ENCODE results near the gene EMC1. TPM values are rescaled to one million over a fixed set of nuclear protein-coding genes. Genes with fewer than 3 reads are reported as not detected.
"Not testable (repeated sequence)": the region's sequence is repeated elsewhere in the genome, so short reads cannot be mapped to it uniquely, and the experiment has no call there.

The EMC1 gene
- total and polyA plus RNA-seq, 2 donors, result 23.2 to 37.4 TPM

GRCh38 chr1:19273106-19273843 is 22.0 kb upstream of the EMC1 start:
- Histone ChIP-seq H3K36me3 (ENCODE audit: insufficient read depth) (no peaks in the 10 kb centered on the region), H3K4me1 (ENCODE audit: insufficient read depth) (no peaks in the 10 kb centered on the region), H3K4me3 (ENCODE audit: low read depth, low read length) (no peak overlapping the region), H3K27ac (ENCODE audit: low read depth) (no peak overlapping the region)
- no peak for DNase-seq (ENCODE audit: extremely low spot score)
- 88% methylated on average over 22 of the region's 22 CpGs for WGBS

DNA sequence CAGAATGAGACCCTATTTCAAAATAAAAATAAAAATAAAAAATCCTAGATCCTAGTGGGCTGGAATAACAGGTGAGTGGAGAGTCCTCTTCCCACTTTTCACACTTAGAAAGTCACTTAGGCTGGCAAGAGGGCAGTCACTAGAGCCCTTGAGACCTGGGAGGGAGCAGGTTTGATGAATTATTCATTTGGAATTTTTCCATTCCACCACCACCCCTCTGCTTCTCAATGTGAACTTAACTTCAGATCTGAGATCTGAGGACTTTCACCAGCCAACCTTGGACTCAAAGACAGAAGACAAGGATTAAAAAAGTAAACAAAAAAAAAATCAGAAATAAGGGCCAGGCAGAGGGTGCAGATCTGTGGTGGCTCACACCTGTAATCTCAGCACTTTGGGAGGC is 20.7 kb upstream of the EMC1 start:
- H3K4me1 ChIP-seq (ENCODE audit: insufficient read depth), result no peaks in the 10 kb centered on the region
- no peak overlapping the region for H3K27ac ChIP-seq (ENCODE audit: low read depth)
- H3K4me3 ChIP-seq (ENCODE audit: low read depth, low read length), result no peak overlapping the region
- DNase-seq (ENCODE audit: extremely low spot score), result no peak
- H3K36me3 ChIP-seq (ENCODE audit: insufficient read depth), result no peaks in the 10 kb centered on the region

GRCh38 chr1:19270343-19270730 is 19.0 kb upstream of the EMC1 start:
- 93% methylated on average over 6 of the region's 6 CpGs for WGBS

GRCh38 chr1:19269427-19270342 is 18.4 kb upstream of the EMC1 start:
- 68% methylated on average over 9 of the region's 9 CpGs for whole genome bisulfite sequencing
- not testable (repeated sequence) for H3K4me3 ChIP-seq (ENCODE audit: low read depth, low read length); DNase-seq (ENCODE audit: extremely low spot score); H3K36me3 ChIP-seq (ENCODE audit: insufficient read depth); H3K27ac ChIP-seq (ENCODE audit: low read depth); H3K4me1 ChIP-seq (ENCODE audit: insufficient read depth)

More at GRCh38 chr1:19270343-19270730, 19.0 kb upstream of the EMC1 start:
- H3K27ac ChIP-seq (ENCODE audit: low read depth); H3K36me3 ChIP-seq (ENCODE audit: insufficient read depth); H3K4me1 ChIP-seq (ENCODE audit: insufficient read depth); DNase-seq (ENCODE audit: extremely low spot score); H3K4me3 ChIP-seq (ENCODE audit: low read depth, low read length): not testable (repeated sequence)

GRCh38 chr1:19268445-19268844 is 17.1 kb upstream of the EMC1 start:
- no peaks in the 10 kb centered on the region for H3K36me3 ChIP-seq (ENCODE audit: insufficient read depth)
- H3K4me1 ChIP-seq (ENCODE audit: insufficient read depth), result no peaks in the 10 kb centered on the region
- no peak overlapping the region for H3K27ac ChIP-seq (ENCODE audit: low read depth)
- WGBS, result 87% methylated on average over 11 of the region's 11 CpGs
- no peak overlapping the region for H3K4me3 ChIP-seq (ENCODE audit: low read depth, low read length)
- no peak for DNase-seq (ENCODE audit: extremely low spot score)

DNA sequence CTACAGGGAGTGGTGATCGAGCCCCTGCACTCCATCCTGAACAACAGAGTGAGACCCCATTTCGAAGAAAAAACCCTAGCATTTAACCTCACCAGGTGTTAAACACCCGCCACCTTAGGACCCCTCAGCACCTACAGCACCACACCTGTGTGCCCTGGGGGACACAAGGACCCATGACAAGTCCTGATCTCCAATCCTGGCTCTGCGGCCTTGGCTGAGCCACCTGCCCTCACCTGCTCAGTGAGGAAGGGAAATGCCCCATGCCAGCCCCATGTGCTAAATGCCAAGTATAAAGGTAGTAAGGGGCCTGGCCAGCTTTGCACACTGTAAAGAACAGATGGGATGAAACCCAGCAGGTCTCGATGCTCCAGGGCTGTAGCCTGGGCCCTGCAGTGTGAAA is 11.4 kb upstream of the EMC1 start:
- WGBS, result 94% methylated on average over 5 of the region's 5 CpGs
- no peaks in the 10 kb centered on the region for H3K4me1 ChIP-seq (ENCODE audit: insufficient read depth)
- H3K4me3 ChIP-seq (ENCODE audit: low read depth, low read length), result no peak overlapping the region
- no peaks in the 10 kb centered on the region for H3K36me3 ChIP-seq (ENCODE audit: insufficient read depth)
- H3K27ac ChIP-seq (ENCODE audit: low read depth), result no peak overlapping the region
- no peak for DNase-seq (ENCODE audit: extremely low spot score)

- no peaks in the 10 kb centered on the region for H3K4me1 ChIP-seq (ENCODE audit: insufficient read depth)
- DNase-seq (ENCODE audit: extremely low spot score), result no peak
- H3K4me3 ChIP-seq (ENCODE audit: low read depth, low read length), result no peak overlapping the region
- no peaks in the 10 kb centered on the region for H3K36me3 ChIP-seq (ENCODE audit: insufficient read depth)
- H3K27ac ChIP-seq (ENCODE audit: low read depth), result no peak overlapping the region
- 88% methylated on average over 5 of the region's 5 CpGs for WGBS
Observed at GRCh38 chr1:19262047-19262446, 10.7 kb upstream of the EMC1 start.

GRCh38 chr1:19260211-19261138 is 9.2 kb upstream of the EMC1 start:
- no peak overlapping the region for H3K4me3 ChIP-seq (ENCODE audit: low read depth, low read length)
- no peak for DNase-seq (ENCODE audit: extremely low spot score)
- 69% methylated on average over 21 of the region's 21 CpGs for WGBS
- no peak overlapping the region for H3K27ac ChIP-seq (ENCODE audit: low read depth)
- H3K4me1 ChIP-seq (ENCODE audit: insufficient read depth), result no peaks in the 10 kb centered on the region
- H3K36me3 ChIP-seq (ENCODE audit: insufficient read depth), result no peaks in the 10 kb centered on the region

DNA sequence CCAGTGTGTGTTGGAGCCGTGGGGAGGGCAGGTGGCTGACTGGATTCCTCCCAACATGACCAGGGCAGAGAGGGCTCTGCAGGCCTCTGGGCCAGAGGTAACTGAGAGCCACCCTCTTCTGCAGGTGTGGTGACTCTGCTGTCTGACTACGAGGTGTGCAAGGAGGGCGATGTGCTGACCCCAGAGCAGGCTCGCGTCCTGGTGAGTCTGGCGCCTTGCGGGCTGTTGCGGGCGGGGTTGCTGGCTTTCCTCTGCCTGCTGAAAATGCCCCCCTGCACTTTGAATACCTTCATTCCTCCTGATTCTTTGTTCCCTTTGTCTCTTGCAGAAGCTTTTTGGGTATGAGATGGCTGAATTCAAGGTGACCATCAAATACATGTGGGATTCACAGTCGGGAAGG is 7.0 kb upstream of the EMC1 start:
- H3K4me3 ChIP-seq (ENCODE audit: low read depth, low read length), result no peak overlapping the region
- WGBS, result 95% methylated on average over 10 of the region's 10 CpGs
- DNase-seq (ENCODE audit: extremely low spot score), result no peak
- no peaks in the 10 kb centered on the region for H3K36me3 ChIP-seq (ENCODE audit: insufficient read depth)
- H3K27ac ChIP-seq (ENCODE audit: low read depth), result no peak overlapping the region
- no peaks in the 10 kb centered on the region for H3K4me1 ChIP-seq (ENCODE audit: insufficient read depth)

- H3K36me3 ChIP-seq (ENCODE audit: insufficient read depth), result no peaks in the 10 kb centered on the region
- DNase-seq (ENCODE audit: extremely low spot score), result no peak
- H3K4me3 ChIP-seq (ENCODE audit: low read depth, low read length), result no peak overlapping the region
- H3K4me1 ChIP-seq (ENCODE audit: insufficient read depth), result no peaks in the 10 kb centered on the region
- 77% methylated on average over 15 of the region's 15 CpGs for WGBS
- H3K27ac ChIP-seq (ENCODE audit: low read depth), result no peak overlapping the region
Observed at GRCh38 chr1:19257178-19257914, 6.0 kb upstream of the EMC1 start.

GRCh38 chr1:19256301-19256700 is 5.0 kb upstream of the EMC1 start:
- 94% methylated on average over 5 of the region's 5 CpGs for WGBS

GRCh38 chr1:19255288-19255687 is 4.0 kb upstream of the EMC1 start:
- no peak for DNase-seq (ENCODE audit: extremely low spot score)
- no peak overlapping the region for H3K27ac ChIP-seq (ENCODE audit: low read depth)
- no peaks in the 10 kb centered on the region for H3K36me3 ChIP-seq (ENCODE audit: insufficient read depth)
- WGBS, result 81% methylated on average over 4 of the region's 4 CpGs
- H3K4me3 ChIP-seq (ENCODE audit: low read depth, low read length), result no peak overlapping the region
- no peaks in the 10 kb centered on the region for H3K4me1 ChIP-seq (ENCODE audit: insufficient read depth)

More at GRCh38 chr1:19256301-19256700, 5.0 kb upstream of the EMC1 start:
- not testable (repeated sequence) for H3K4me1 ChIP-seq (ENCODE audit: insufficient read depth); H3K4me3 ChIP-seq (ENCODE audit: low read depth, low read length); DNase-seq (ENCODE audit: extremely low spot score); H3K27ac ChIP-seq (ENCODE audit: low read depth); H3K36me3 ChIP-seq (ENCODE audit: insufficient read depth)

DNA sequence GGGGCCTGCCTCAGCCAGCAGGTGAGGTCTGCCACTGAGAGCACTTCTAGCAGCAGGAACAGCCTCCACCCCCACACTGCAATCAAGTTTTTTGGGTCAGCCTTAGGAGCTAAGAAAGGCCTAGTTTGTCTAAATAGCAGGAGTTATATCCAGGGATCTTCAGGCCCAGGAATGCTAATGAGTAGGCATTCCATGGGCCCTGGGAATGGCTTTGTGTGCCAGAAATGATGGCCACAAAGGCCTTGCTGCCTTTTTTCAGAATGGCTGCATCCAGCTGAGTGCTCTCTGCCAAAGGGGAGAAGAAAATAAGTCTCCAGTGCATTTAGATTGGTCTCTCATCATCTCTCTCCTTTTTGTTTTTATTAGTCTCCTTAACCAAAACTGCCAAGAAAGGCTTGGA is 3.1 kb upstream of the EMC1 start:
- DNase-seq (ENCODE audit: extremely low spot score), result no peak
- H3K4me3 ChIP-seq (ENCODE audit: low read depth, low read length), result no peak overlapping the region

More for the DNA sequence above, 3.1 kb upstream of the EMC1 start:
- no peaks in the 10 kb centered on the region for H3K4me1 ChIP-seq (ENCODE audit: insufficient read depth)
- H3K27ac ChIP-seq (ENCODE audit: low read depth), result no peak overlapping the region
- no peaks in the 10 kb centered on the region for H3K36me3 ChIP-seq (ENCODE audit: insufficient read depth)
